Gastrocnemius medialis (tissue), 4 donors: ENCODE measurements around the gene MYO9A.

Experiments used
- POLR2A ChIP-seq, 2 donors: fragments of 450-650 bp; IDR thresholded peaks; one replicate each; pipeline ENCODE4 v1.6.1; 2017; ENCODE audit warnings: antibody characterized with exemption in 2 of 2, mild to moderate bottlenecking in 2 of 2, moderate library complexity in 2 of 2
- TF ChIP-seq, protein P1 (sequence below), 5 experiments: fragments of 450-650 bp in 3 of 5; fragments of 200-600 bp in 2 of 5; sonication (generic) in 2 of 5; IDR thresholded peaks in 4 of 5; conservative IDR thresholded peaks in 1 of 5; 1 replicate in 4 of 5; 2 replicates in 1 of 5; pipeline ENCODE4 v1.5.1; 2016 to 2019; ENCODE audit warnings: antibody characterized with exemption in 5 of 5, mild to moderate bottlenecking in 3 of 5, moderate library complexity in 3 of 5

GRCh38 chr15:72098040-72098439, 19.9 kb downstream of the MYO9A start:
- TF ChIP-seq, protein P1, sequence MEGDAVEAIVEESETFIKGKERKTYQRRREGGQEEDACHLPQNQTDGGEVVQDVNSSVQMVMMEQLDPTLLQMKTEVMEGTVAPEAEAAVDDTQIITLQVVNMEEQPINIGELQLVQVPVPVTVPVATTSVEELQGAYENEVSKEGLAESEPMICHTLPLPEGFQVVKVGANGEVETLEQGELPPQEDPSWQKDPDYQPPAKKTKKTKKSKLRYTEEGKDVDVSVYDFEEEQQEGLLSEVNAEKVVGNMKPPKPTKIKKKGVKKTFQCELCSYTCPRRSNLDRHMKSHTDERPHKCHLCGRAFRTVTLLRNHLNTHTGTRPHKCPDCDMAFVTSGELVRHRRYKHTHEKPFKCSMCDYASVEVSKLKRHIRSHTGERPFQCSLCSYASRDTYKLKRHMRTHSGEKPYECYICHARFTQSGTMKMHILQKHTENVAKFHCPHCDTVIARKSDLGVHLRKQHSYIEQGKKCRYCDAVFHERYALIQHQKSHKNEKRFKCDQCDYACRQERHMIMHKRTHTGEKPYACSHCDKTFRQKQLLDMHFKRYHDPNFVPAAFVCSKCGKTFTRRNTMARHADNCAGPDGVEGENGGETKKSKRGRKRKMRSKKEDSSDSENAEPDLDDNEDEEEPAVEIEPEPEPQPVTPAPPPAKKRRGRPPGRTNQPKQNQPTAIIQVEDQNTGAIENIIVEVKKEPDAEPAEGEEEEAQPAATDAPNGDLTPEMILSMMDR (IDR thresholded peaks at IDR 0.05 in 4 of 5, conservative IDR thresholded peaks at IDR 0.05 in 1 of 5) = no peak
- TF ChIP-seq POLR2A (IDR thresholded peaks at IDR 0.05) = no peak
